ENCODE data around the gene KIF16B.

DNA sequence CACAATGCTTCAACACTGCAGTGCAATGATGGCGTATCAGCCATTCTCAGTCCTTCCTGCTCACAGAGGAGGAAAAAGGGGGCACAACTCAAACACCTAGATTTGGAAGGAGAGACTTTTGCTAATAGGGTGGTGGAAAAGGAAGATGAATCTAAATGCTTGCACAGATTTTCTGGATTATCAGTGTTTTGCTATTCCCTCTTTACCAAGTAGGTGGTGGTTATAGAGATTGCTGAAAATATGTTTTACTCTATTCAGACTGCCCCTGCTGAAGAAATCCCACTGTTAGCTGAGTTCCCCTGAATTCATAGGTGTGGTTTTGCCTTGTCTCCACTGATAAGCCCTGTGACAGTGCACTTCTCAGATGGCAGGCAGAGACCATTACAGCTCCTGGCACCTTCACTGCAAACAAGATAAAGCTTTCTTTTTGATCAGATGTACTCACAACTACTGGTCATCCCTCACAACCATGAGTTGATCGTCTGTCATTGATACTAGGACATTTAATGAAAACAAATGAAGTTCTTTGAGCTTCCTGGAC lies 311.4 kb downstream of the KIF16B start:
- TF ChIP-seq, protein P1, sequence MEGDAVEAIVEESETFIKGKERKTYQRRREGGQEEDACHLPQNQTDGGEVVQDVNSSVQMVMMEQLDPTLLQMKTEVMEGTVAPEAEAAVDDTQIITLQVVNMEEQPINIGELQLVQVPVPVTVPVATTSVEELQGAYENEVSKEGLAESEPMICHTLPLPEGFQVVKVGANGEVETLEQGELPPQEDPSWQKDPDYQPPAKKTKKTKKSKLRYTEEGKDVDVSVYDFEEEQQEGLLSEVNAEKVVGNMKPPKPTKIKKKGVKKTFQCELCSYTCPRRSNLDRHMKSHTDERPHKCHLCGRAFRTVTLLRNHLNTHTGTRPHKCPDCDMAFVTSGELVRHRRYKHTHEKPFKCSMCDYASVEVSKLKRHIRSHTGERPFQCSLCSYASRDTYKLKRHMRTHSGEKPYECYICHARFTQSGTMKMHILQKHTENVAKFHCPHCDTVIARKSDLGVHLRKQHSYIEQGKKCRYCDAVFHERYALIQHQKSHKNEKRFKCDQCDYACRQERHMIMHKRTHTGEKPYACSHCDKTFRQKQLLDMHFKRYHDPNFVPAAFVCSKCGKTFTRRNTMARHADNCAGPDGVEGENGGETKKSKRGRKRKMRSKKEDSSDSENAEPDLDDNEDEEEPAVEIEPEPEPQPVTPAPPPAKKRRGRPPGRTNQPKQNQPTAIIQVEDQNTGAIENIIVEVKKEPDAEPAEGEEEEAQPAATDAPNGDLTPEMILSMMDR (IDR thresholded peaks at IDR 0.05): no peak
- no peak for TF ChIP-seq POLR2A (IDR thresholded peaks at IDR 0.05)
